Upper lobe of left lung (tissue), 6 donors: ENCODE measurements around the gene KRT26. TPM values are rescaled to one million over a fixed set of nuclear protein-coding genes. Genes with fewer than 3 reads are reported as not detected.

Experiments used
- ATAC-seq, 2 donors: fragments of 200-7000 bp; cut with Tn5 transposase; one replicate each; pipeline ENCODE4 v1.9.1; 2022; ENCODE audit warnings: mild to moderate bottlenecking in 2 of 2, moderate library complexity in 2 of 2; ENCODE audit not compliant: low FRiP score in 2 of 2
- DNase-seq, 2 donors: peaks; one replicate each; pipeline ENCODE4 v3.0.0-alpha.2; 2019 to 2020
- H3K27ac ChIP-seq, 4 donors: fragments of 200-600 bp; sonication (generic); one replicate each; pipeline ENCODE4 v1.5.1; 2016 to 2019
- H3K27me3 ChIP-seq, 4 donors: fragments of 200-600 bp; sonication (generic); one replicate each; pipeline ENCODE4 v1.5.1; 2017 to 2019
- H3K36me3 ChIP-seq, 4 donors: fragments of 200-600 bp; sonication (generic); one replicate each; pipeline ENCODE4 v1.5.1; 2016 to 2019
- H3K4me1 ChIP-seq, 4 donors: fragments of 200-600 bp; sonication (generic); one replicate each; pipeline ENCODE4 v1.5.1; 2018 to 2019
- H3K4me3 ChIP-seq, 4 donors: fragments of 200-600 bp; sonication (generic); one replicate each; pipeline ENCODE4 v1.5.1; 2017 to 2019; ENCODE audit warnings: mild to moderate bottlenecking in 2 of 4, moderate library complexity in 1 of 4
- H3K9me3 ChIP-seq, 4 donors: fragments of 200-600 bp; sonication (generic); one replicate each; pipeline ENCODE4 v1.5.1; 2018 to 2019
- EP300 ChIP-seq, 4 donors: sonication (generic); formaldehyde crosslinking; IDR thresholded peaks; one replicate each; pipeline ENCODE4 v1.5.1; 2017; ENCODE audit warnings: antibody characterized with exemption in 4 of 4, control low read depth in 2 of 4
- POLR2A ChIP-seq, 4 donors: fragments of 450-650 bp; IDR thresholded peaks; one replicate each; pipeline ENCODE4 v1.5.1; 2016 to 2017; ENCODE audit warnings: antibody characterized with exemption in 4 of 4, mild to moderate bottlenecking in 2 of 4
- POLR2AphosphoS5 ChIP-seq, 2 donors: sonication (generic); formaldehyde crosslinking; IDR thresholded peaks; one replicate each; pipeline ENCODE4 v1.5.1; 2017; ENCODE audit warnings: antibody characterized with exemption in 2 of 2
- WGBS, 2 donors: methylation state at CpG; one replicate each; pipeline ENCODE4 v1.1.5; 2017 to 2018; 5-methylcytosine and 5-hydroxymethylcytosine counted together
- total RNA-seq, 6 donors: library from RNA; depleted of rRNA in 4 of 6; stranded (reverse); fragments of >200 nt in 4 of 6; gene quantifications; one replicate each; pipeline versions ENCODE4 v1.1.0 to v1.2.1, GENCODE V29; 2016 to 2021
- TF ChIP-seq, protein P1 (sequence below), 6 experiments: fragments of 450-650 bp in 4 of 6; fragments of 200-600 bp in 2 of 6; sonication (generic) in 2 of 6; IDR thresholded peaks; one replicate each; pipeline ENCODE4 v1.5.1; 2016 to 2019; ENCODE audit warnings: antibody characterized with exemption in 6 of 6
- donor health status: DM: no; HTN: no; CAD: no; lungs with moderate emphysema.
- donor health status: DM: no; HTN: yes; CAD: no; lungs with severe emphysema.

The KRT26 gene
- total RNA-seq, 6 donors from 2014 or later: not detected

- DNase-seq: no peak
- no peak for ATAC-seq
- WGBS, 2 donors: 77 to 85% methylated on average over 3 of the region's 3 CpGs
- no peaks in the 10 kb centered on the region for H3K36me3 ChIP-seq
- no peak within 1 kb of the TSS for H3K27ac ChIP-seq
- no peaks in the 10 kb centered on the region for H3K27me3 ChIP-seq
- no peak within 1 kb of the TSS for H3K4me3 ChIP-seq
- H3K4me1 ChIP-seq: peaks cover 0 to 4% (median 0%) of the 10 kb centered on the region in 4 donors
- no peak for TF ChIP-seq POLR2AphosphoS5 (IDR thresholded peaks at IDR 0.05)
- no peak for TF ChIP-seq EP300 (IDR thresholded peaks at IDR 0.05)
- TF ChIP-seq, protein P1, sequence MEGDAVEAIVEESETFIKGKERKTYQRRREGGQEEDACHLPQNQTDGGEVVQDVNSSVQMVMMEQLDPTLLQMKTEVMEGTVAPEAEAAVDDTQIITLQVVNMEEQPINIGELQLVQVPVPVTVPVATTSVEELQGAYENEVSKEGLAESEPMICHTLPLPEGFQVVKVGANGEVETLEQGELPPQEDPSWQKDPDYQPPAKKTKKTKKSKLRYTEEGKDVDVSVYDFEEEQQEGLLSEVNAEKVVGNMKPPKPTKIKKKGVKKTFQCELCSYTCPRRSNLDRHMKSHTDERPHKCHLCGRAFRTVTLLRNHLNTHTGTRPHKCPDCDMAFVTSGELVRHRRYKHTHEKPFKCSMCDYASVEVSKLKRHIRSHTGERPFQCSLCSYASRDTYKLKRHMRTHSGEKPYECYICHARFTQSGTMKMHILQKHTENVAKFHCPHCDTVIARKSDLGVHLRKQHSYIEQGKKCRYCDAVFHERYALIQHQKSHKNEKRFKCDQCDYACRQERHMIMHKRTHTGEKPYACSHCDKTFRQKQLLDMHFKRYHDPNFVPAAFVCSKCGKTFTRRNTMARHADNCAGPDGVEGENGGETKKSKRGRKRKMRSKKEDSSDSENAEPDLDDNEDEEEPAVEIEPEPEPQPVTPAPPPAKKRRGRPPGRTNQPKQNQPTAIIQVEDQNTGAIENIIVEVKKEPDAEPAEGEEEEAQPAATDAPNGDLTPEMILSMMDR (IDR thresholded peaks at IDR 0.05): no peak
- no peak for TF ChIP-seq POLR2A (IDR thresholded peaks at IDR 0.05)
- no peaks in the 10 kb centered on the region for H3K9me3 ChIP-seq
These were observed 27.9 kb upstream of the KRT26 start, which contains the start of gene KRT28 for GRCh38 chr17:40799859-40800258. Gene KRT28 (minus strand): TSS chr17:40799959. CDS start chr17:40799893, 66 bp downstream.

DNA sequence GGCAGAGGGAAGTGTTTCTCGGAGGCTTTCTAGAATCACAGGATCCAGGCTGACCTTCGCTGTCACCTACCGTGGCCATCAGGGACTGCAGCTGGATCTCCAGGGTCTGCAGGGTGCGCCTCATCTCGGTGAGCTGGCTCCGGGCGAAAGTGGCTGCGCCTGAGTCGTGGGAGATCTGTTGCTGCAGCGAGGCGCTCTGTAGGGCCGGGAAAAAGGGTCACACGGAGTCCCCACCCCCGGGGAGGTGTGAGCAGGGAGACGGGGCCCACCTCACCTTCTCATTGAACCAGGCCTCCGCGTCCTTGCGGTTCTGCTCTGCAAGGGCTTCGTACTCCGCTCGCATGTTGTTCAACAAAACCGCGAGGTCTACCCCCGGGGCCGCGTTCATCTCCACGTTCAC, 24.8 kb upstream of the KRT26 start:
- no peak overlapping the region for H3K27ac ChIP-seq
- H3K9me3 ChIP-seq: no peaks in the 10 kb centered on the region
- no peak overlapping the region for H3K4me3 ChIP-seq
- DNase-seq: peak in 1 of 2 donors; percentile 62
- H3K4me1 ChIP-seq: peaks cover 0 to 3% (median 0%) of the 10 kb centered on the region in 4 donors
- H3K27me3 ChIP-seq: no peaks in the 10 kb centered on the region
- ATAC-seq: no peak
- 81 to 85% methylated on average over 27 of the region's 27 CpGs for WGBS, 2 donors
- no peaks in the 10 kb centered on the region for H3K36me3 ChIP-seq
- no peak for TF ChIP-seq POLR2A (IDR thresholded peaks at IDR 0.05)
- TF ChIP-seq, protein P1 (IDR thresholded peaks at IDR 0.05): no peak
- TF ChIP-seq POLR2AphosphoS5 (IDR thresholded peaks at IDR 0.05): no peak
- TF ChIP-seq EP300 (IDR thresholded peaks at IDR 0.05): no peak

DNA sequence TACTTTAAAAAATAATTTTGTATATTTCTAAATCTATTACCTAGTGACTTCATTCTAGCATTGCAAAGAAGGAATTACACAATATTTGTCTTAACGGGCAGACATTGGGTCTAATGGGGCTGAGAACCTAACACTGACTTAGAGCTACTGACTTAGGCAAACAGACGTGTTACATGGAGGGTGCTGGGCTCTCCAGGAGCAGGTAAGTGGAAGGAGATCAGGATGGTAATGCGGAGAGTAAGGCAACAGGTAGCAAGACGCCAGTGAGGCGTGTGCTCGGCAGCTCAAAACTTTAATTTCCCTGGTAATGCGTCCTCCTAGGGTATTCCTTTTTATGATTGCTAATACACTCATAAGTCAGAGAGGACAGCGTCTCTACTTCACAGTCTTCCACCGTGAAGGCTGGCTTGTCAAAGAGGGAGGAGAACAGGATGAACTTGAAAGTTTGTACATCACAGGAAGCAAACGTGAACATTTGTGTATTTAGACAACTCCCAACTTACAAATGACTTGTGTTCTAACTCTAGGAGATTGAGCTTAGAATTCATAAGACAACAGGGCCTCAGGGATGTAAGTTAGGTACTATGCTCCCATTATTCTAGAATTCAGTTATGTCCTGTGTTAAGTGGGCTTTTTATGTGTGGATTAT, 23.1 kb upstream of the KRT26 start:
- 47 to 55% methylated on average over 10 of the region's 10 CpGs for WGBS, 2 donors
- Histone ChIP-seq H3K27me3 (no peaks in the 10 kb centered on the region), H3K9me3 (no peaks in the 10 kb centered on the region), H3K4me1 (peaks cover 0 to 6% (median 0%) of the 10 kb centered on the region in 4 donors), H3K36me3 (no peaks in the 10 kb centered on the region), H3K4me3 (no peak overlapping the region), H3K27ac (no peak overlapping the region)
- ATAC-seq: no peak
- peak in 1 of 2 donors; percentile 45 for DNase-seq
- no peak for TF ChIP-seq POLR2AphosphoS5 (IDR thresholded peaks at IDR 0.05)
- TF ChIP-seq, protein P1 (IDR thresholded peaks at IDR 0.05): no peak
- TF ChIP-seq POLR2A (IDR thresholded peaks at IDR 0.05): no peak
- TF ChIP-seq EP300 (IDR thresholded peaks at IDR 0.05): no peak

DNA sequence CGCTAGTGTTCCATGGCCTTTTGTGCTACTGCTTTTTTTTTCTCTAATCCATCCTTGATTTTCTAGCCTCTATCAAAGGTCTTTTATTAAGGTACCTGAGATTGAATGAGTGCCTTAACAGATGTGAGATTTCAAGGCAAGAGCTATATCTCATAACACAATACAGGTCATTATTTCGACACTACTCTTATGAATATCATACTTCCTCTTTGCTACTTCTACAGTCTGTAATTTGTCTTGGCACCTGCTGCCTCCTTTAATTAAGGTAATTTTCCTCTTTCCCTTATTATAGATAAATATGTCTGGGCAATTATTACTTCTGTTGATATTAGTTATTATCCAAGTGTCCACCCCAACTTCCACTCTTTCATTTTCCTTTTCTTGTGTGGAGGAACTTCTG, 22.5 kb upstream of the KRT26 start:
- H3K27ac ChIP-seq: no peak overlapping the region
- H3K4me3 ChIP-seq: no peak overlapping the region
- H3K27me3 ChIP-seq: no peaks in the 10 kb centered on the region
- no peaks in the 10 kb centered on the region for H3K36me3 ChIP-seq
- H3K9me3 ChIP-seq: no peaks in the 10 kb centered on the region
- peaks cover 0 to 6% (median 0%) of the 10 kb centered on the region in 4 donors for H3K4me1 ChIP-seq
- no peak for TF ChIP-seq POLR2AphosphoS5 (IDR thresholded peaks at IDR 0.05)
- no peak for TF ChIP-seq POLR2A (IDR thresholded peaks at IDR 0.05)
- TF ChIP-seq, protein P1 (IDR thresholded peaks at IDR 0.05): no peak
- TF ChIP-seq EP300 (IDR thresholded peaks at IDR 0.05): no peak
- WGBS, 2 donors: 74 to 78% methylated on average over 2 of the region's 2 CpGs
- DNase-seq: no peak
- ATAC-seq: no peak

DNA sequence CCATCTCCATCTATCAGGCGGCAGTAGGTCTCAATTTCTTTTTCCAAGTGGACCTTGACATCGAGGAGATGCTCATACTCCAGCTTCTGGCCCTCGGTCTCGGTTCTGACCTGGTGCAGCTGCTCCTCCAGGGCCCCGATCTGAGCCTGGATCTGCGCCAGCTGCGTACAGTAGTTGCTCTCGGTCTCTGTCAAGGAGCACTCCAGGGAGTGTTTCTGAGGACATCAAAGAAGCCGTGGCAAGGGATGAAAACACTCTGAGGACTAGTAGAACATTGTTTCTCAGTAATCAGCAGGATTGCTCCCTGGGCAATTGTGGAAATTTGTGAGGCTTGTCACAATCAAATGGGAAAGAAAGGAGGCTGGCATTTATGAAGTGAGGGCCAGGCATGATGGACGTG, 21.8 kb upstream of the KRT26 start:
- TF ChIP-seq EP300 (IDR thresholded peaks at IDR 0.05): no peak
- no peak for TF ChIP-seq POLR2A (IDR thresholded peaks at IDR 0.05)
- TF ChIP-seq, protein P1 (IDR thresholded peaks at IDR 0.05): no peak
- no peak for TF ChIP-seq POLR2AphosphoS5 (IDR thresholded peaks at IDR 0.05)
- no peaks in the 10 kb centered on the region for H3K9me3 ChIP-seq
- no peak overlapping the region for H3K27ac ChIP-seq
- H3K27me3 ChIP-seq: no peaks in the 10 kb centered on the region
- no peak overlapping the region for H3K4me3 ChIP-seq
- no peaks in the 10 kb centered on the region for H3K36me3 ChIP-seq
- 56 to 62% methylated on average over 10 of the region's 10 CpGs for WGBS, 2 donors
- peaks cover 0 to 6% (median 0%) of the 10 kb centered on the region in 4 donors for H3K4me1 ChIP-seq
- no peak for ATAC-seq
- peak in 1 of 2 donors; percentile 5 for DNase-seq
